Fibroblast of pulmonary artery (primary cell): ENCODE data around the gene PFDN6.

ENCODE experiments used
- DNase-seq: peaks from one replicate; pipeline ENCODE4 v3.0.0-alpha.2; 2010; ENCODE audit warnings: low read depth
- H3K4me3 ChIP-seq: replicated peaks from 2 replicates; pipeline ENCODE4 v1.5.1; 2011; ENCODE audit warnings: low read depth, mild to moderate bottlenecking, control low read depth, low read length, moderate library complexity
- CTCF ChIP-seq: IDR thresholded peaks from 2 replicates; pipeline ENCODE4 v1.5.1; 2011; ENCODE audit warnings: mild to moderate bottlenecking, control low read depth, low read length, inconsistent platforms; ENCODE audit errors: missing control alignments

PFDN6 gene

DNA sequence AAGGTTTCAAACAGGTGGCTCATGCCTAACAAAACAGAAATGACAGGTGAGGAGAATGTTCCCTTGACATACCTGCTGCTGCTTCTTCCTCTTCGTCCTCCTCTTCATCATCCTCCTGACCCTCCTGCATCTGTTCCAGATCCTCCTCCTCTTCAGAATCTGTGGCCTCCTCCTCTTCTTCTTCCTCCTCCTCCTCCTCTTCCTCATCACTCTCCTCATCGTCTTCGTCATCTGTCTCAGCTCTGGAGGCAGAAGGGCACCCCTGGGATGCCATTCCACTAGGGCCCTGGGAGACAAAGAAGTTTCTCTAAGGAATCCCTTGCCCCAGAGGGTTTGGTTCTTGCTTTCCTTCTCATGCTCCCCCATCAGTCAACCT lies 30.5 kb downstream of the PFDN6 start:
- peak overlapping the region; percentile 34 for H3K4me3 ChIP-seq
- DNase-seq = no peak
- TF ChIP-seq CTCF = no peak

DNA sequence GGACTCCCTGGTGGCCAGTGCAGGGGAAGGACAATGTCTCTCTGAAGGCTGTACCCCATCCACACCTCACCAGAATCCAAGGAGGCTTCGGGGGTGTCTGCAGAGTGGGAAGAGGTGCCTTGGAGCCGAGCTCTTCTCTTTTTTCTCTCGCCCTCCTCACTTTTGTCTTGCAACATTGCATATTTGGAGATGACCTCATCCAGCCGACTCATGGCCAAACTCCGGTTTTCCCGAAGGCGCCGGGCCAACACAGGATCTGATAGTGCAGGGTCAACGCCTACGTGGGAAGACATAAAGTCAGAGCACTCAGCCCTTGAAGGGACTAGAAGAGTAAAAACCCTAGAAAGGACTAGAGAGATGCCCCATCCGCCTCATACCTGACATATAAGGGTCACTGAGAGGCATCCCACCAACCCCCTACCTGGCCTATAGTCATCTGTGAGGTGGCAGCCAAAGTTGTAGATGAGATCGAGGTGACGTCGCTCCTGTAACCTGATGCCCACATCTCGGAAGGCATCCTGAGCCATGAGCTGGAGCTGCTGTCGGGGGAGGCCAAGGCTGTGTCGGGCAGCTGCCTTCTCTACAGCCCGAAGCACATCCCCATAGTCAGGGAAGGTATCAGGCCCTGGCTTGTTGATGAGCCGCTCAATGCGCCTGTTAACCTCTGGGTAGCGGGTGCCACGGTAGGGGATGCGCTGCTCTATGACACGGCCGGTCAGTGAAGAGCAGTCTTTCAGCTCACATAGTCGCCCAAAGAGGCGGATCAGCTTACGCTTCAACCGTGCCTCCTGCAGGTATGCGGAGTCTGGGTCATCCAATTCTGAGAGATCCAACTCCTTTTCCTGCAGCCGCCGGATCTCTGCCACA lies 31.1 kb downstream of the PFDN6 start:
- TF ChIP-seq CTCF = no peak
- H3K4me3 ChIP-seq = peak overlapping the region; percentile 34
- DNase-seq = peak; percentile 93

DNA sequence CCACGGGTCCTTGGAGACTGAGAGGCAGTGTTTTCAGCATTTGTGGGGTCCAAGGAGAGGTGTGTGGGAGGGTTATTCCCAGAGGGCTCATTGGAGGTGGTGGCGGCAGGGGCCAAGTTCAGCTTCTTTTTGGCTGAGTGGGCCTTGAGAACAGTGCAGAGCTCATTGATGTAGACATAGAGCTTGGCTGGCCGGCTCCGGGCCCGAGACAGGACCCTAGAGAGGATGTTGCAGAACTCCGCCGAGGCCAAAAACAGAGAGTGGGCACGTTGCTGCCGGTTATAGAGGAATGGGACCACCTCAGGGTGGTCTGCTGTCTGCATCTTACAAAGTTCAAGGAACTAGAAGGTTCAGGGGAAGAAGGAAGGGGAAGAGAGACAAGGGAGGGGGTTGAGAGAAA lies 31.8 kb downstream of the PFDN6 start:
- peak overlapping the region; percentile 87 for H3K4me3 ChIP-seq
- TF ChIP-seq CTCF = no peak

GRCh38 chr6:33323623-33323948 lies 34.2 kb downstream of the PFDN6 start:
- DNase-seq = no peak
- no peak for TF ChIP-seq CTCF
- H3K4me3 ChIP-seq = peak overlapping the region; percentile 87

More for the DNA sequence above, 31.8 kb downstream of the PFDN6 start:
- DNase-seq = no peak

GRCh38 chr6:33324125-33324524 lies 34.7 kb downstream of the PFDN6 start:
- no peak overlapping the region for H3K4me3 ChIP-seq
- TF ChIP-seq CTCF = no peak
- DNase-seq = no peak

- no peak overlapping the region for H3K4me3 ChIP-seq
- DNase-seq = no peak
- TF ChIP-seq CTCF = no peak
These were observed 39.7 kb downstream of the PFDN6 start for GRCh38 chr6:33329058-33329457.

- TF ChIP-seq CTCF = no peak
- no peak overlapping the region for H3K4me3 ChIP-seq
These were observed 41.3 kb downstream of the PFDN6 start for GRCh38 chr6:33330736-33331135.

More at GRCh38 chr6:33330736-33331135, 41.3 kb downstream of the PFDN6 start:
- DNase-seq = no peak
